GM21717 (cell line): ENCODE results near the gene TBC1D24.
A peak's percentile ranks its signal among the peaks of the same experiment; 100 is the strongest.

Experiments used
- ATAC-seq: cut with Tn5 transposase; IDR thresholded peaks from one replicate; pipeline ENCODE4 v1.9.1; 2021; ENCODE audit warnings: mild to moderate bottlenecking, moderate library complexity; ENCODE audit not compliant: unreplicated experiment

Gene TBC1D24

DNA sequence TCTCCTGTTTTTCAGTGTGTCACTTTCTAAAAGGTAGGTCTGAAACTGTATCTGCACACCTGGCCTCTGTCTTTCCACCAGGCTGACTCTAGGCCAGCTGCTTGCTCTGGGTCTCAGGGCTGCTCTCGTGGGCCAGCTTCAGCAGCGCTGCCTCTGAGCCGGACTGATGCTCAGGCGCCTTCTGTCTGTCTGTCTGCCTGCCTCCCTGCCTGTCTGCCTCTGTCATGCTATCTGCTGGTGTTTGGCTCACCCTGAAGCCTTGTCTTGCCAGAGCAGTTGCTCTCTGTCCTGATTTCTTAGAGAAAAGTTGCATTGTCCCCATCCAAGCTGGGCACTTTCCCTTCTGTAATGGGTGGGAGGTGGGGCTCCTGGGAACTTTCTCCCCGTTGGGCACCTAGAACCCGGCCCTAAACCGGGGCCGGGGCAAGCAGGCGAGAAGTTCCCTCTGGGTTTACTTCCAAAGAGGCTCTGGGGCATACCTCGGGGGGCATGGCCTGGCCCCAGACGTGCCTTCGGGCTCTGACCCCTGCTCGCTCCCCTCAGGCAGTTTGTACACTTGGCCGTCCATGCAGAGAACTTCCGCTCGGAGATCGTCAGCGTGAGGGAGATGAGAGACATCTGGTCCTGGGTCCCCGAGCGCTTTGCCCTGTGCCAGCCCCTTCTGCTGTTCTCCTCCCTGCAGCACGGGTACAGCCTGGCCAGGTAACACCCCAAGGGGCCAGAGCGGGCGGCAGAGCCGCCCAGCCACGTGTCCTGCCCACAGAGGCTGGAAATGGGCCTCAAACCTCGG is 23.0 kb downstream of the TBC1D24 start:
- ATAC-seq: no peak

DNA sequence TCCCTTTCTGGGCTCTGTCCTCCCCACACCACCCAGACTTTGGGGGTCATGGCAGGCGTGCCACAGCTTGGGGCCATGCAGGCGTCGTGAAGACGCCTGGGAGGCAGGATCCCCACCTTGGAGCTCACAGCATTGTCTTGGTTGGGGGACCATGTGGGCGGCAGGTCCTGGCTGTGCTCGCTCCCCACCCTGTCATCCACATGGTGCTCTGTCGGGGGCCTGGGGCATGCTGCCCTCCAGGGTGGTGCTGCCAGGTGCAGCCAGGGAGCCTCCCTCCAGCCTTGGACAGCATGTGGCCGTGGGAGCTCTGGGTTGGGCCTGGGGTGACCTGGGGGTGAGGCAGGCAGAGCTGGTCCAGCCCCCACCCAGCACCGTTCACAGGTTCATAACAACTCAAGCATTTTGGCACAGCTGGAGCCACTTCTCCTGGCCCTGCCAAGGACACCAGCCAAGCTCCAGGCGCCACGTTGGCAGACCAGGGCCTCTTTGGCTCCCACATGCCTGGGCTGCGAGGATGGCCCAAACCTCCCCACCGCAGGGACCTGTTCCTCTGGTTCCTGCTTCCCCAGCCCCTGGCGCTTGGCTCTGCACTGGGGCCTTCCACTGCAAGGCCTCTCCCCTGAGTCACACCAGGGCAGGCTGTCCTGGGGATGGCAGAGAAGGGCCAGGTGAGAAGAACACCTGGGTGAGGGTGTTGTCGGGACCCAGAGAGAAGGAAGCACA is 23.8 kb downstream of the TBC1D24 start:
- ATAC-seq: no peak

DNA sequence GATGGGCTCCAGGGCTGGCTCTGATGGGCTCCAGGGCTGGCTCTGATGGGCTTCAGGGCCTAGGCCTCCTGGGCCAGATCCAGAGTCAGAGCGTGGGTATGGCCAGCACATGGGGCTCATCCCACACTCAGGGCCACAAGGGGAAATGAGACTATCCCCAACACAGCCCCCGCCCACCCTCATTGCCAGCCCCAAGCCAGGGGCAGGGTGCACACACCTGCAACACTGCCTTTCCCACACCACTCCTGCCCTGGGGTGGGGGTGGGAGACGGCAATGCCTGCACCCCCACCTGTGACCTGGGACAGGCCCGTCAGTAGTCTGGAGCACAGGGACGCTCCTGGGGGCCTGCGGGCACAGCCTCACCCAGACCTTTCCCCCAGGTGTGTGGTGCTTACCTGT is 24.5 kb downstream of the TBC1D24 start:
- no peak for ATAC-seq

DNA sequence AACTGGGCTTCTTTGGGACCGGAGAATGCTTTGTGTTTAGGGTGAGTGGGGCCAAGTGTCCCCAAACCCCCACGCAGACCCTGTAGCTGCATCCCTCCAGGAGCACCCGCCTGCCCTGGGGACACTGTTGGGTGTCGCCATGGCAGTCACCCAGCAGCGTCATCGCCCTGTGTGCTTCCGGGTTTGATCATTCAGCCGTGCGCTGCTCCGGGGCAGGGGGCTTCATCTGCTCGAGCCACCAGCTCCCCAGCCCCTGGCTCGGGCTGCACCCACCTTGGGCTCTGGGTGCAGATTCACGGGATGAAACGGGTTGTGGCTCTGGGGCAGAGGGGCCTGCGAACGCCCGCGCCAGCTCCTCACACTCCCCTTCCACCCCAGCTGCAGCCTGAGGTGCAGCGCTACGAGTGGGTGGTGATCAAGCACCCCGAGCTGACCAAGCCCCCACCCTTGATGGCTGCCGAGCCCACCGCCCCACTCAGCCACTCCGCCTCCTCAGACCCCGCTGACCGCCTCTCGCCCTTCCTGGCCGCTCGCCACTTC is 25.0 kb downstream of the TBC1D24 start:
- ATAC-seq: no peak

DNA sequence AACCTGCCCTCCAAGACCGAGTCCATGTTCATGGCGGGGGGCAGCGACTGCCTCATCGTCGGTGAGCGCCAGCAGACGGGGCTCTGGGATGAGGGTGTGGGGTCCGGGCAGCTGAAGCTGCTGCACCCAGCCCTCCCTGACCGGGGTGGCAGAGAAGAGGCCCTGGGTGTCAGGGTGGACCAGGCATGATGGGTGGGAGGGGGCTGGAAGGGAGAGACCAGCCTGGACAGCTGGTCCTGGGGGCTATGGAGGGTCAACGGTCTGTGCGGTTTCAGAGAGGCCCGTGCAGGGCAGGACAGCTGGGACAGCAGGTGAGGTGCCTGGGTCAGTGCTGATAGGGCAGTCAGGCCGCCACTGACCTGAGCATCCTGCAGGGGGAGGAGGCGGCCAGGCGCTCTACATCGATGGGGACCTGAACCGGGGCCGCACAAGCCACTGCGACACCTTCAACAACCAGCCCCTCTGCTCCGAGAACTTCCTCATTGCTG is 25.5 kb downstream of the TBC1D24 start:
- ATAC-seq: no peak

DNA sequence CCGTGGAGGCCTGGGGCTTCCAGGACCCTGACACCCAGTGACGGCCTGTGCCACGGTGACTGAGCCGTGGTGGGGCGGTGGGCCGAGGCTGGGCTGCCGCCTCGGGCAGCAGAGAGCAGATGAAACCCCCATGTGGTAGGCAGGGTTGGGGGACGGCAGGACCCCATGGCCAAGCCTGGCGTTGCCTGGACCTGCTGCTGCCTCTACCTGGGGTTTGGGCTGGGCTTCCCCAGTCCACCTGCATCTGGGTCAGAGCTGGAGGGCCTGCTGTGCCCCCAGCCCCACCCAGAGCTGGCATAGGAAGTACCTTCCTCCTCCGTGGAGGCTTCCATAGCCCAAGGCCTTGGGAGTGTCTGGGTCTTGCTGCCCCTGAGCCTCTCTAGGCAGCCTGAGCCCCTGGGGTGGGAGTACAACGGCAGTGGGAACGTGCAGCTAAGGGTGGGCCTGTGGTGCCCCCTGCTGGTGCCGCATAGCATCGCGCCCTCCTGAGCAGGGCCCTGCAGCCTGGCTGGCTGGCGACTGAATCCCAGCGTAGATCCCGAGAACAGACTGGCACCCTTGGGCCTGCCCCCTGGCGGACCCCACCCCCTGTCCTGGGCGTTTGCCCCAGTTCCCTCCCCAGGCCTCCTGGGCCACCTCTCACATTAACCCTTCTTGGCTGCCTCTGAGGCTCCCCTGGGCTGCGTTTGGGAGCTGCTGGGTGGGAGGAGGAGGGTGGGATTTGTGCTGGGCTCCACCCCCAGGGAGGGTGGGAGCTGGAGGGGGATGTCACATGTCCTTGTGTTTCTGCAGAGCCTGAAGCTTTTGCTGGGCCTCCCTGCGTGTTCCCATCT is 26.2 kb downstream of the TBC1D24 start:
- ATAC-seq: no peak

DNA sequence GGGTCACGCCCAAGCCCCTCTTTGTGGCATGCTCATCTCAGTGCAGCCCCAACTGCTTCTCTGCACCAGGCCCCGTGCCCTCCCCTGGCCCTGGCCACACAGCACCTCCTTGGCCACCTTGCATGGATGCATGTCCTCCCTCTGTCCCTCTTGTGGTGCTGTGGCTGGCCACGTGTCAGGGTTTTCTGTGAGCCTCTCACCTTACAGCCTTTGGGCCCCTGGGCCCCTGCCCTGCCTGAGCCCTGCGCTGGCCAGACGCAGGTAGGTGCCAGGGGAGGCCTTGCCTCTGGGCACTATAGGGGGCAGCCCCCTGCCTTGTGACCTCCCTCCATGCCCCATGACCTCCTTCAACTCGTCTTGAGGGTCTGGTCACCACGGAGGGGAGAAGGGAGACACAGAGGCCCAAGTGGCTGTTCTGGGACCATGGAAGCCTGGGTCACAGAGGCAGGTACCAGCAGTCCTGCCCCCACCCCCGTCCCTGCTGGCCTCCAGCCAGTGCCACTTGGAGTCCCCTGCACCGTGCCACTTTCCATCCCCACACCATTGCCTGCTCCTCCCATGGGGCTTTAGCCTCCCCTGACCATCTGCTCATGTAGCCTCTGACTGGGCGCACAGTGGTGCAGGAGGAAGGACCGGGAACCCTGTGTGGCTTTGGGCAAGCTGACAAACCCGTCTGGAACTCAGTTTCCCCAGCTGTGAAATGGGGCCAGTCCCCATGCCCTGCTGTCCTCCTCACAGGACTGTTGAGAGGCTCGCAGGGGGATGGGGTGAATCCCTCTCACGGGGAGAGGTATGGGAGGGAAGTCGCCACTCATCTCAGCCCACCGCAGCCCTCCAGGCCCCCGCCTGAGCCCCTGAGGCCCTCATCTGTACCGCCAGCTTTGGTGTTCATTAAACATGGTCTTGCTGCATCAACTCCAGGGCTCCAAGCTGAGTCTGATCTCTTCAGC is 27.3 kb downstream of the TBC1D24 start:
- no peak for ATAC-seq

DNA sequence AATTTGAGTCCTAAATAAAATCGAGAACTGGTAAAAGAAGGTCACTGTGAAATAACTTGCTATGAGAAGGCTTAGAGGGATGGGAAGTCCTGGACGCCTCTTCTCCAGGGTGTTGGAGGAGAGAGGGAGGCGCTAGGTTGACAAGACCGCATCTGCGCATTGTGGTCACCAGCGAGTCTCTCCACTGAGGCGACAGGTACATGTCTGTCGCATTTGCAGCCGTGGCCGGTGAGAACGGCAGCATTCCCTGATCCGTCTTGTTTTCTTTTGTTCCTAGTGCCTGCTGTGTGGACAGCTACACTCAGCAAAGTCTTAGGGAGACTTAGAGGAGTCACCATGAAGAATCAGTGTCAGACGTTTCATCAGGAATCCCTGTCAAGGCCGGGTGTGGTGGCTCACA is 30.8 kb downstream of the TBC1D24 start:
- ATAC-seq: no peak

DNA sequence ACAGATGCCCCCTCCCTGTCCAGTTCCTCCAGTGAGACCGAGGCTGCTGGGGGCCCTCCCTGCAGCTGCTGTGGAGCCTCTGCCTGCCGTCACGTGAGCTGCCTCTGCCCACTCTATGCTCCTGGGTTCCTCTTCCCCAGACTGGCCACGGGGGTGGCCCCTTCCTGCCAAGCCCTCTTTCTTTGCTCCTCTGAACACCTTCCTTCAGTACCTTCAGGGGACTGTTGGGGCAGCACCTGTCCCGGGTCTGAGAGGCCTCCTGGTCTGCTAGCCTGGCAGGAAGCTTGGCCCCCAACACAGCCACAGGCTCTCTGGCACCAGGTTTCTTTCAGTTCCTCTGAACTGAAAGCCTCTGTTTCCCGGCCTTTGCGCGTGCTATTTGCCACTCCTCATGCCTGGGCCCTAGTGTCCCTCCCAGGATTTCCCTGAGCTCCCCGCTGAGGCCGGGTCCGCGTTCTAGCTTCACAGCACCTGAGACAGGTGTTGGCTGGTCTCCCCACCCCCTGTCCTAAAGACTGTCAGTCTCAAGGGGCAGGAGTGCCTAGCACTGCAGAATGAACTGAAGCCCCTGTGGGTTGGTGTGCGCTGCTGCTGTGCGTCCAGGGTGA is 32.2 kb downstream of the TBC1D24 start:
- no peak for ATAC-seq

DNA sequence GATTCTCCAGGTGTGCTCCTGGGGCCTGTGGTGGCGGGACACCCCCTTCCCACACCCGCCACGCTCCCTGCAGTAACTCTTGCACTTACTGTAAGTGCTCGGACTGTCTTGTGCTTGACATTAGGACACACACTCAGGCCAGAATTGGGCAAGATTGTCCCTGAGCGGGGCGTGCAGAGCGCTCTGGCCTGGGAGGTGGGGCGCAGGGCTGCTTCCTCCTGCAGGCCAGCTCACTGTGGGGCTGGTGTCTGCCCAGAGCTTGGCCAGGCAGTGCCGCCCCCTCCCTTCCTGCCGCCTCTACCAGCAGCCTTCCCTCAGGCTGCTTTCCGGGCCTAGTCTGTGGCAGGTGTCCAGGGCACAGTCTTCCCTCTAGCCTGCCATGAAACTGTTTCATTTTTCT is 32.7 kb downstream of the TBC1D24 start:
- ATAC-seq: no peak

DNA sequence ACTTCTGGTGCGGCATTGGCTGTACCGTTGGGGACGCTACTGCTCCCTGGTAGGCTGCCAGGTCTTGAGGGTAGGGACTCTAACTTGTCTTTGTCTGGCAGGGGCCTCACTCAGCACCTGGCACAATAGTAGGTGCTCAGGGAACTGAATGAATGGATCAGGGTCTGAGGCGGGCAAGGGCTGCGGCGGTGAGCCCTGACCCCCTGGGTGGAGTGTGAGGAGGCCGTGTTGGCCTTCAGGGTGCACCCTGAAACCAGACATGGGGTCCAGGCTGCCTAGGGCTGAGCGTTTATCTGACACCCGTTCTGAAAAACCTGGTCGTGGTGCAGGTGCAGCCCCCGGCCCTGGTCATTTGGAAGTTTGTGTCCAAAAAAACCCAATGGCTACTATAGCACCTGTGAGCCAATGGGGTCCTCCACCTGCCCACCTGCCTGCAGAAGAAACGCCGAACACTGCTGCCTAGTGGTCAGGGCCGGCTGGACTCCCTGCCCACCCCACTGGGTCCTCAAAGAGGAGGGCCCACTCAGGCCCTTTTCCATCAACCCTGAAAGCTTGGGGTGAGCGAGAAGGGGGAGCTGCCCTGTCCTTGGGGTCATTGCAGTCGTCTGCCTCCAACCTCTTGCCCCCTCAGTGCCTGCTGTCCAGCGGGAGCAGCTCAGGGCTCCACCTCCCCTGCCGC is 33.9 kb downstream of the TBC1D24 start:
- no peak for ATAC-seq

DNA sequence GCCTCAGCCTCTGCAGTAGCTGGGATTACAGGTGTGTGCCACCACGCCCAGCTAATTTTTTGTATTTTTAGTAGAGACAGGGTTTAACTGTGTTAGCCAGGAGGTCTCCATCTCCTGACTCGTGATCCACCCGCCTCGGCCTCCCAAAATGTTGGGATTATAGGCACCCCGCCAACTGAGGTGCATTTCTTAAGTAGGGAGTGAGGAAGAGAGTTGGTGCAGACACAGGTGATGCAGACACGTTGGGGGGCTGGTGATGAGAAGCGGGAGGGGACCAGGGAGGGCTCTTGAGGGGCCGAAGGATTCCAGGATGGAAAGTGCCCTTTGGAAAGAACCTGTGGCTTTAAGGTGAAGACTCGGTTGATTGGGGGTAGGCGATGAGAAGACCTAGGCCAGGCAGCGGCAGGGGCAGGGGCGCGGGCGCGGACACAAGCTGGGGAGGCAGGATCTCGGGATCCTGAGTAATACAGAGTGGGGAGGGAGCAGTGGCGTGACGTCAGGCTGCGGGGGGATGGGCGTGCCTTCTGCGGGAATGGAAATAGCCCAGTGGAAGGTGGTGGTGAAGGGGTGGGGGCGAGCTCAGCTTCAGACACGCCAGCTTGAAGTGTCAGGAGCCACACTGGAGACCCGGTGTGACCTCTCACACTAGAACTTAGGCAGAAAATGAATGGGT is 36.3 kb downstream of the TBC1D24 start:
- no peak for ATAC-seq

DNA sequence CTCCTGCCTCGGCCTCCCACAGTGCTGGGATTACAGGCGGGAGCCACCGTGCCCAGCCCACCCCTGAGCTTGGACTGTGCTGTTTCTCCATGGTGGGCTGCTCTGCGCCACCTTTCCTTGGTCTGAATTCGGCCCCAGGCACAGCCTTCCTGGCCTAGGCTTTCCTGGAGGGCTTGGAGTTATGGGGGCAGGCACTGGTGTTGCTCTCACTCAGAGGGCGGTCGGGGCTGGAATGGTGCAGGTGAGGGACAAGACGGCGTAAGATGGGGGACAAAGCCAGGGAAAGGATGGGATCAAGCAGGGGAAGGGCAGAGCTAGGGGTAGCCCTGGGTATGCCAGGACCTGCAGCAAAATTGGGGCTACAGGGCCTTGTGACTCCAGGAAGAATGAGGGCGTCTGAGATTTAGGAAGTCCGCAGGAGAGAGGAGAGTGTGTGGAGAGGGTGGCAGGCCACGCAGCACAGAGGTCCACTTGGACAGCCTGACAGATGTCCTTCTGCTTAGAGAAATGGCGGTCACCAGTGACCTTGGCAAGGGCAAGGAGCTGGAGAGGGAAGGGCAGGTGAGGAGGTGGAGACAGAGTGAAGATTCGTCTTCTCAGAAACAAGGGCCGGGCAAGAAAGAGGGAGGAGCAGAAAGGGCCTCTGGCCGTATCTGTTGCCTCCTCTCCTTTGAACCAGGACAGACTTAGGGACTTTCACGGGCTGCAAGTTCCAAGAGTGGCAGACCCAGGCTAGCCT is 37.2 kb downstream of the TBC1D24 start:
- no peak for ATAC-seq

DNA sequence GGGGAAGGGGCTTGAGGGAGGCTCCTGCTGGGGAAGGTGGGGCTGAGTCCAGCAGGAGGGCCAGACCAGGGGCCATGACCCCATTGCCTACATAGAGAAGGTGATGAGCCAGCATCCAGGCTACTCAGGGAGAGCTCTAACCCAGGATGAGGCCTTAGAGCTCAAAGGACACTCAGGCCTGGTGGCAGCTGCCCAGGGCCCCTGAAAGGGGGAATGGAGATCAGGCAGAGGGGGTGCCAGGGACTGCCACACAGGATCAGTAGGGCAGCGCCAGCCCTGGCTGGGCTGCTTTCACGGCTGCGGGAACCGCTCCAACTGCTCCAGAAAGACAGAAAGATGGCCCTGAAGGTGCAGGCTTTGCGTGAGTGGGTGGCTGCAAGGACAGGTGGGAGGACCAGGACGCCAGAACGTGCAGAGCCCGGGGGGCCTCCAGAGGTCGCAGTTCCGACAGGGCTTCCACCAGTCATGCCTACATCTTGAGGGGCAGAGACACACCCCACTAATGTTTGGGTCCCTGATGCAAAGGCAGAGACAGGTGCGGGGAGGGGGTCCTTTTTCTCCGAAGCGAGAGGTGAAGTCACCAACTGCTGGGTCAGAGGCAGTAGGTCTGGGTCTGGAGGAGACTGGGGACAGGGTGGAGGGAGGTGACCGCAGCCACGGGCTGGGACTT is 37.9 kb downstream of the TBC1D24 start:
- no peak for ATAC-seq

DNA sequence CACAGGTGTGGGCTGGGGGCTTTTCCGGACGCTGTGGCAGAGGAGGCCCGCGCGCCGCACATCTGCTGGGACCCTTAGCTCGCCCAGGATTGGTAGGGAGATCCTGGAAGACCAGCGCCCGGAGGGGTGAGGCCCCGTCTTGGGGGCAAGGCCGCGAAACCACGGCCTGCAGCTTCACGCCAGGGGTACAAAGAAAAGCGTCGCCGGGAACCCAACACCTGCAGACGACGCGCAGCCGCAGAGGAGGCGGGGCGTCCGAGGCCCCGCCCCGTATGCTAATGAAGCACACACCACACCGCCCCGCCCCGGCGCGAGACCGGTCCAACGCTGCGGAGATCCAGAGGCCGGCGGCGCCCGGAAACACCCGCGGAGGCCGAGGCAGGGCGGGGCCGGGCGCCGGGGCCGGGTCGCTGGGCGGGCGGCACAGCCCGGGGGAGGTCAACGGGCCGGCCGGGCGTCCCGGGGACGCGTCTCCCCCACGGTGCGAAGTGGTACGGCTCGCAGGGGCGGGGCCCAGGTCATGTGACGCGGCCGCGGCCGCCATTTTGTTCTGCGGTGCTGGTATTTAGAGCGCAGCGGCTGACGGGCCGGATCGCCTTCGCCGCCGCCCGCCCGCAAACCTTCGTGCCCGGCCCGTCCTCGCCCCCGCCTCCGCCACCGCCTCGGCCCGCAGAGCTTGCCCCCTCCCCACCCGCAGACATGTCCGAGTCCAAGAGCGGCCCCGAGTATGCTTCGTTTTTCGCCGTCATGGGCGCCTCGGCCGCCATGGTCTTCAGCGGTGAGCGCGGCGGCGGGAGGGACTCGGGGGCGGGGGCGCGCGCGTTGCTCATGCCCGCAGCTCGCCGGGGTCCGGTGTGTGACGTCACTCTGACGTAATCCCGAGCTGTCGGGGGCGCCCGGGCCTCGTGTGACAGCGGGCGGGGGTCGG is 38.7 kb downstream of the TBC1D24 start, which contains the start of gene ATP6V0C:
ATP6V0C (plus strand) TSS at position 548 of the 928 bp plus-strand sequence; CDS start at position 700, 152 bp downstream.
- ATAC-seq: peak; percentile 55
